Suprapubic skin (tissue), 4 donors: ENCODE data around the gene SRGAP2B.
"Not testable (repeated sequence)": the region's sequence is repeated elsewhere in the genome, so short reads cannot be mapped to it uniquely, and the experiment has no call there.

Experiments used
- CTCF ChIP-seq, 2 donors: fragments of 200-600 bp in 1 of 2; fragments of 450-650 bp in 1 of 2; sonication (generic) in 1 of 2; IDR thresholded peaks; one replicate each; pipeline ENCODE4 v1.5.1; 2016 to 2019; ENCODE audit warnings: antibody characterized with exemption in 2 of 2, mild to moderate bottlenecking in 1 of 2, moderate library complexity in 1 of 2
- EP300 ChIP-seq: sonication (generic); formaldehyde crosslinking; IDR thresholded peaks from one replicate; pipeline ENCODE4 v1.6.1; 2017; ENCODE audit warnings: antibody characterized with exemption
- POLR2A ChIP-seq, 2 donors: fragments of 450-650 bp; IDR thresholded peaks; one replicate each; pipeline ENCODE4 v1.6.1; 2017; ENCODE audit warnings: antibody characterized with exemption in 2 of 2, mild to moderate bottlenecking in 2 of 2, moderate library complexity in 2 of 2
- POLR2AphosphoS5 ChIP-seq, 3 donors: sonication (generic); formaldehyde crosslinking; IDR thresholded peaks; one replicate each; pipeline ENCODE4 v1.6.1; 2017; ENCODE audit warnings: antibody characterized with exemption in 3 of 3

DNA sequence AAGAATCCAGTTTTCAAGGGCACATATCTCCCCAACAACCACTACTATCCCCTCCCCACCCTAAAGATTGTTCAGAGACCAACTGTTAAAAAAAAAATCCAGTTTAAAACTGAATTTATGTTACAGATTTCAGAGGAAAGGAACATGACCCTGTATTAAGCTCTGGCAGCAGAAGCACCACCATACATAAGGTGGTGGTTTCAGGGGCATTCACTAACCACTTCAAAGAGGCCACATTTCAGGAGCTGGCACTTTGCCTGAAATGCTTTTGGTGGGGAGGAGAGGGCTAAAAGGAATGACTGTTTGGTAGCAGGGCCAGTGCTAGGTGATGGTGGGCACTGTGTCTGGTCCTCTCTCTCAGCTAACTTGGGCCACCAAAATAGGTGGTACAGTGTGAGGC is 176.0 kb downstream of the SRGAP2B start:
- TF ChIP-seq POLR2A (IDR thresholded peaks at IDR 0.05); EP300; CTCF (IDR thresholded peaks at IDR 0.05); POLR2AphosphoS5 (IDR thresholded peaks at IDR 0.05): not testable (repeated sequence)
